SH-SY5Y (cell line): ENCODE measurements around the gene ATP5MC2.
A peak's percentile ranks its signal among the peaks of the same experiment; 100 is the strongest.

Experiments used
- GATA2 ChIP-seq: IDR thresholded peaks from 2 replicates; pipeline ENCODE4 v1.6.1; 2011; ENCODE audit warnings: mild to moderate bottlenecking, low read depth, low read length
- GATA3 ChIP-seq: IDR thresholded peaks from 2 replicates; pipeline ENCODE4 v1.6.1; 2011; ENCODE audit warnings: low read depth, mild to moderate bottlenecking, low read length, moderate library complexity

ATP5MC2 gene

GRCh38 chr12:53675701-53676607, at the start of gene ATP5MC2:
TSS of gene ATP5MC2 (minus strand) at chr12:53676083. CDS start at chr12:53672614, 3,469 bp downstream.
- no peak for TF ChIP-seq GATA3
- peak; percentile 26; the same call in 1 of the 2 replicates for TF ChIP-seq GATA2

DNA sequence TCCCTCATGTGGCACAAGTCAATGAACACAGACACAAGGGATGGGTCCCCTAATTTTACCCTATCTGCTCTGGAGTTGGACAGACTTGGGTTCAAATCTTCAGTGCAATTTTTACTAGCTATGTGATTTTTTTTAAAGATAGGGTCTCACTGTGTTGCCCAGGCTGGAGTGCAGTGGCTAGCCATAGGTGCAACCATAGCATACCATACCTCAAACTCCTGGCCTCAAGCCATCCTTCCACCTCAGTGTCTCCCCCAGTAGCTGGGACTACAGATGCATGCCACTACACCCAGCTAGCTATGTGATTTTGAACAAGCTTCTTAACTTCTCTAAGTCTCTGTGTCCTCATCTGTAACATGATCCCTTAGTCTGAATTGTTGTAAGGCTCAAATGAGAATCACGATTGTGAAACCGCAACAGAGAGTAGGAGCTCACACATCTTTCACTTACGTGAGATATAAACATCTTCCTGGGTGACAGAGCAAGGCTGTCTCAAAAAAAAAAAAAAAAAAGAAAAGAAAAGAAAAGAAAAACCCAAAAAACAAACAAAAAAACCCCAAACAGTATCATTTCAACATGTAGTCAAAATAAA, 46.7 kb upstream of the ATP5MC2 start:
- TF ChIP-seq GATA3 (no peak), GATA2 (no peak)

DNA sequence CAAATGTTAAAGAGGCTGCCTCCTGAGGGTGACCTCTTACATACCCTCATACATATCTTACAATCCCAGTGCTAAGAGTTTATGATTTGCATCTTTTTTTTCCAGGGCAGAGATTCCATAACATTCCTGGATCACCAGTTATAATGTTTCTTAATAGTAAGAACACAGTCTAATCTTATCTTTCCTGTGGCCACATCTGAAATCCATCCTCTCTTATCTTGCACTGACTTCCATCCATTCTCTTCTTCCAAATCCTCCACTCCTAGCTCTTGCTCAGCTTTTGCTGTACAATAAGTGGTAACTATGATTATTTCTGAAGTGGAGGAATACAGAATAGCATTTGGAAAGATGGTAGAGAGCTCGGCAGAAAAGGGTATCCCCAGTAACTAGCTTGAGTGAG, 45.1 kb upstream of the ATP5MC2 start:
- no peak for TF ChIP-seq GATA2
- no peak for TF ChIP-seq GATA3

GRCh38 chr12:53719649-53720048, 43.8 kb upstream of the ATP5MC2 start:
- TF ChIP-seq GATA2 = no peak
- TF ChIP-seq GATA3 = no peak

DNA sequence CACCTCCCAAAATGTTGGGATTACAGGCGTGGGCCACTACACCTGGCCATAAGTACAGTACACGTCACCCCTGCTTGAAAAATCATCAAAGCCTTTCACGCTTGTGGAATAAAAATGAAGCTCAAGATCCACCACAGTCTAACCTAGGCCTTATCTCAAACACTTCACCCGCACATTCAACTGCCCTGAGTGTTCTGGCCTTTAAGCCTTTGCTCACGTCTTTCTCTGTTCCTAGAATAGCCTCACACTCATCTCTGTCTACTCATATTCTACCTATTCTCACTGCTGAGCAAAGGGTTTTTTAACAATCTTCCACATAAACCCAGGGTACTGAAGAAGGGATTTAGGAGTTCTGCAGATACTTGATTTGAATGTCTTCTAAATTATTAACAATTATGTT, 41.4 kb upstream of the ATP5MC2 start:
- TF ChIP-seq GATA2 (no peak), GATA3 (no peak)

GRCh38 chr12:53714004-53714403, 38.1 kb upstream of the ATP5MC2 start:
- TF ChIP-seq GATA3 (no peak), GATA2 (no peak)

DNA sequence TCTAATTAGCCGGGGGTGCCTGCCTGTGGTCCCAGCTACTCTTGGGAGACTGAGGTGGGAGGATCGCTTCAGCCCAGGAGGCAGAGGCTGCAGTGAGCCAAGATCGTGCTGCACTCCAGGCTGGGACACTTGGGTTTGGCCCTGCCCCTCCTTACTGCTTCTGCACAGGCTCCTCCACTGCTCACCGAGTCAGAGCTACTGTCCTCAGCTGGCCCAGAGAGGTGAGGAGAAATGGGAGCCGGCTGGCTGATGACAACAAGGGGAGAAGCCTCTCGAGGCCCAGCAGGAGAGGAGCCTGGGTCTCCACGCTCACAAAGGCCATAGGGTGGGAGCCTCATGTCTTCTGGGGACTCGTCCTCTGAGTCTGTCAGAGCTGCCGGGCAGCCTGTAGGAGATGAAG, 37.6 kb upstream of the ATP5MC2 start:
- TF ChIP-seq GATA3 = no peak
- no peak for TF ChIP-seq GATA2

DNA sequence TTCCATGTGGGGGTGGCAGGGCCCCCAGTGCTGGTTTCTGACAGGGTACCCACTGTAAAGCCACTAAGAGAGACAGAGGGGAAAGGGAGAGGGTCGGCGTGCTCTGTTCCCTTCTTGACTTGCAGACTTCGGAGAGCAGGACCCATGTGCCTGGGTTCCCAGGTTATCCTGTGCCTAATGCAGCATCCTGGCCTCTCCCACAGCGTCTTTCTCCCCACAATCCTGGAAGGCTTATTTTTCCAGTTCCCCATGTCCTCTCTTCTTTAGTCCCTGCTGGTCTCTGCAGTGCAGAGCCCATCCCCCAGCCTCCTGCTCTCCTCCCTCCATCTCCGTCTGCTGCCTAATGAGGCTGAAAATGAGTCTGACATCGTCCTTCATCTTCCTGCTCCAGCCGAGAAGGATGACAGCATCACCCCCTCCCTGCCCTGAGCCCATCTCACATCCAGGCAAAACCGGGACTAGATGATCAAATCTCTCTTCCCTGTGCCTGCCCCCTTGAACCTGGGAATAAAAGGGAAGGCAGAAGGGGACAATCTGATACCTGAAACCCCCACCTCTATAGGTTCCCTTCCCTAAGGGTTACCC, 36.3 kb upstream of the ATP5MC2 start:
- TF ChIP-seq GATA3 (no peak), GATA2 (no peak)

DNA sequence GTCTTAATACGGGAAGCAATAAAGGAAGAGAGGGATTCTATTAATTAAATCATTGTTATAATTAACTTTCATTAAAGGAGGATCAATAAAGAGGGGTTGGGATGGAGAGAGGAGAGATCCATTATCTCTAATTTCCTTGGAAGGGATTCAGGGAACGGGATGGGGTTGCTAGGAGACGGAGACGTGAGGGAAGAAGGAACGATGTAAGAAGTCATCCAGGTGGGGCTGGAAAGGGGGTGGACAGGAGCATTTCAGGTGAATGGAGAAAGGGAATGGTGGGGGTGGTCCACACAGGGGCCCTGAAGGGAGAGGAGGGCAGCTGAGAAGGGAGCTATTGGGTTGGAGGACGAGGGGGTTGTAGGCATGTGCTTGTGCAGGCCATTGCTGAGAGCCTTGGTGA, 34.2 kb upstream of the ATP5MC2 start:
- TF ChIP-seq GATA2 (no peak), GATA3 (no peak)

- no peak for TF ChIP-seq GATA2
- TF ChIP-seq GATA3 = no peak
Observed at GRCh38 chr12:53709671-53710070, 33.8 kb upstream of the ATP5MC2 start.

DNA sequence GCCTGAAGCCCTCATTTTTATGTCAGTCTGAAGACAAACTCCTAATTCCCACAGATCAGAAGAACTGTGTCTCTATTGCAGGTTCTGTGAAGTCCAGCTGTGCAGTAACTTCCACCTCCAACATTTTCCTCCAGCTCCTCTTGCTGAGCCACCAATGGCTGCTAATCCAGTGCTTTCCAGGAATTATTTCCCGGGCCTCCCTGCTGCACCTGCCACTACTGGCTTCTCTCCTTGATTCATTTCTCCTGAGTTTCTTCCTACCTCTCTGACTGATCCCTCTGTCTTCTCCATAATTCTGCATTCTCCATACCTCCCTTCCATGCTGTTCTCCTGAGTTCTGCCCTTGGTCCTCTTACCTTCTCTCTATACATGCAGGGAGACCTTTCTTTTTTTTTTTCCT, 30.2 kb upstream of the ATP5MC2 start:
- TF ChIP-seq GATA3 (no peak), GATA2 (no peak)

- no peak for TF ChIP-seq GATA2
- no peak for TF ChIP-seq GATA3
Observed at GRCh38 chr12:53703756-53704155, 27.9 kb upstream of the ATP5MC2 start.

- TF ChIP-seq GATA3 = no peak
- TF ChIP-seq GATA2 = no peak
Observed at GRCh38 chr12:53701518-53702264, 25.8 kb upstream of the ATP5MC2 start.

DNA sequence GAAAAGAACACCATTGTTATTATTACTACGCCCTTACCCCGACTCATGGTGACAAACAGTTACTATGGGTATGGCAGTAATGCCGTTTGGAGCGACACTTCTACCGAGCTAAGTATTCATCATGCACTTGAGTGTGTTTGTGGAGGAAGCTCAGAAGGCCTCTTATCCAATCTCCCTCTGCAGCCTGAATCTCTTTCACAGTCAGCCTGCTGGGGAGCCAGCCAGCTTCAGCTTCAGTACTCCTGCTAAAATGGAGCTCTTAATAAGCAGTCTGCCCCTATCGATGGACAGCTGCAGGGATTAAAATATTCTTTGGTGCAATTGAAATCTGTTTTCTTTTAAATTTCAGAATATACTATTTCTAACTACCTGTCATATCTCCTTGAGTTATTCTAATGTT, 24.7 kb upstream of the ATP5MC2 start:
- TF ChIP-seq GATA3 (no peak), GATA2 (no peak)
